ENCODE data around the gene TRIM71. TPM values are rescaled to one million over a fixed set of nuclear protein-coding genes. Genes with fewer than 3 reads are reported as not detected.

Gene TRIM71
- total RNA-seq, 1 experiment from 2014 or later, result 376 TPM

- no peaks in the 10 kb centered on the region for H3K27me3 Mint-ChIP-seq (ENCODE audit: low read depth)
- Histone ChIP-seq H2AK5ac (ENCODE audit: insufficient read length, low read length) (no peak overlapping the region), H2AFZ (ENCODE audit: low read length) (no peak overlapping the region), H3K9ac (ENCODE audit: extremely low read depth, insufficient read length, low read length) (no peak overlapping the region), H4K8ac (replicated peaks; ENCODE audit: insufficient read length, low read depth, low read length) (no peak overlapping the region), H4K5ac (ENCODE audit: insufficient read length, low read depth, low read length) (no peak overlapping the region), H3K27ac (ENCODE audit: insufficient read length, low read depth, low read length) (no peak overlapping the region), H3K23me2 (ENCODE audit: insufficient read length, low read depth, low read length, poor library complexity, severe bottlenecking) (no peaks in the 10 kb centered on the region), H3K4me2 (ENCODE audit: insufficient read depth, insufficient read length, low read length) (peak overlapping the region; percentile 54), H3K14ac (ENCODE audit: insufficient read depth, low read length) (no peak overlapping the region), H3K27me3 (ENCODE audit: insufficient read depth, low read length) (no peaks in the 10 kb centered on the region), H3K9me3 (ENCODE audit: control insufficient read depth, low read depth, low read length) (no peaks in the 10 kb centered on the region), H3K18ac (ENCODE audit: insufficient read length, low read depth, low read length) (no peak overlapping the region), H3K79me2 (ENCODE audit: insufficient read depth, low read length) (peaks cover 92% of the 10 kb centered on the region), H2BK12ac (ENCODE audit: insufficient read length, low read depth, low read length) (no peak overlapping the region), H2BK15ac (ENCODE audit: low read depth, low read length) (no peak overlapping the region), H4K91ac (ENCODE audit: insufficient read length, low read depth, low read length) (no peak overlapping the region), H2BK120ac (ENCODE audit: low read depth, low read length, poor library complexity, severe bottlenecking) (no peak overlapping the region), H2BK20ac (ENCODE audit: low read depth, low read length, poor library complexity, severe bottlenecking) (no peak overlapping the region), H3K4me1 (ENCODE audit: insufficient read depth, low read length) (peaks cover 48% of the 10 kb centered on the region), H3K23ac (ENCODE audit: insufficient read length, low read depth, low read length) (no peak overlapping the region), H3K56ac (ENCODE audit: insufficient read length, low read depth, low read length) (no peak overlapping the region), H2BK5ac (ENCODE audit: insufficient read length, low read length) (no peak overlapping the region), H3T11ph (ENCODE audit: low read length) (no peak overlapping the region), H3K4ac (ENCODE audit: low read depth, low read length) (no peak overlapping the region), H4K20me1 (ENCODE audit: control insufficient read depth, insufficient read depth, insufficient read length) (no peaks in the 10 kb centered on the region), H3K79me1 (ENCODE audit: insufficient read depth, low read depth, low read length, poor library complexity, severe bottlenecking) (peaks cover 5% of the 10 kb centered on the region)
- TF ChIP-seq CTCF (conservative IDR thresholded peaks at IDR 0.05), result no peak
- no CpG with 5 or more reads among the region's 5 CpGs for WGBS (ENCODE audit: extremely low coverage, insufficient read length, low lambda C conversion rate)
- DNase-seq, result no peak
- peak overlapping the region; percentile 2 to 38; a peak in 4 of 5 replicates for H3K4me3 Mint-ChIP-seq
- peak overlapping the region; percentile 3 to 39 (median 8); a peak in 5 of 7 replicates for H3K27ac Mint-ChIP-seq
- H3K4me1 Mint-ChIP-seq, result peaks cover 83 to 98% of the 10 kb centered on the region in 2 experiments
- no peaks in the 10 kb centered on the region for H3K9me3 Mint-ChIP-seq
- peaks cover 11 to 53% (median 41%) of the 10 kb centered on the region in 3 experiments; a peak in 6 of 7 replicates for H3K36me3 Mint-ChIP-seq (ENCODE audit: insufficient read depth in 1 of 3, low read depth in 3 of 3)
These were observed 32.8 kb downstream of the TRIM71 start for GRCh38 chr3:32850636-32851035.
